ENCODE data around the gene LYZ.

Gene LYZ

DNA sequence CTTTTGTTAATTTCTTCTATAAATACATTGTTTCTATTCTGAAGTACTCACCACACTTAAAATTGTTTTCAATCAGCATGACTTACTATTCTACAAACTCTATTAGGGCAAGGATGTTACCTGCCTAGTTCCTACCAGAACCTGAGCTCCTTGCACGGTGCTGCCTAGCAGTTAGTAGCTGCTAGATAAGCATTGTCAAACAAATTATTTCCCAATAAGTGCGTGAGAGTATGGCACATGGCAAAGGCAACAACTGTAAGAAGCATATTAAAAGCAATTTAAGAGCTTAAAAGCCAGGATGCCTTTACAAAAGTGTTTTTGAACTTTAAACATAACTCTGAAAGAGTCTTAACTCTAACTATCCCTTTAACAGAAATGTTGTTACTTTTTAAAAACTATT is 8.2 kb upstream of the LYZ start:
- no peak for FAIRE-seq

DNA sequence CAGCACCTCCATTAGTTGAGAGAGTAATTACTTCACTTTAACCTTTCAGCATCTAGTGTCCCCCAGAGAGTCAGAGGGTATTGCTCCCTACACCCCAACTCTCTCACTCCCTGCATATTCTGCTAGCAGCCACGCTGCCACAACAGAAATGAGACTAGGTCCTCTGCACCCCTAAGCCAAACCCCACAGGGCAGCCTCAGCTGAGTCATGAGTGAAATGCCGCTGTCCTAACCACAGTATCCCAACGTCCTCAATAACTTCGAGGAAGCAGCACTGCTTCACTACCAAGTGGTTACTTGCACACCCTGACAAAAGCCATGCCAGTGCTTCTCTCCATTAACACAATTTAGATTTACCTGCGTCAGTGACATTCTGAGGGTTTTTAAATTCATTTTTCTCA is 6.9 kb upstream of the LYZ start:
- no peak for FAIRE-seq

DNA sequence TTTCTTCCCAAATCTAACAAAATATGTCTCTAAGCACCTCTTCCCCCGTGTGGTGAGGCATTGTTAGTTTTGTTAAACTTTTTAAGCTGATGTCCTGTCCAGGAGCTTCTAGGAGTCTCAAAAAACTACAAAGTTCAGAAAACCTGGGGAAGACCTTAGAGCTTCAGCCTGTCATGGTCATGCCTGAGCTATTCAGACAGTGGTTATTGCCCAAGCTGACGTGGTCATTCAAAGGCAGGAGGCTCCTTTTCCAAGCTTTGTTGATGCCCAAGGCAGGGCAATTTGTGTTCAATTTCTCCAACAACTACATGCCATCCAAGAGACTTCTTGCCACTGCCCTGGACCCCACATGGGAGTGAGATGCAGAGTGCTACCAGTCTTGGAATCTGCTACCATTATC is 5.8 kb upstream of the LYZ start:
- no peak for FAIRE-seq

DNA sequence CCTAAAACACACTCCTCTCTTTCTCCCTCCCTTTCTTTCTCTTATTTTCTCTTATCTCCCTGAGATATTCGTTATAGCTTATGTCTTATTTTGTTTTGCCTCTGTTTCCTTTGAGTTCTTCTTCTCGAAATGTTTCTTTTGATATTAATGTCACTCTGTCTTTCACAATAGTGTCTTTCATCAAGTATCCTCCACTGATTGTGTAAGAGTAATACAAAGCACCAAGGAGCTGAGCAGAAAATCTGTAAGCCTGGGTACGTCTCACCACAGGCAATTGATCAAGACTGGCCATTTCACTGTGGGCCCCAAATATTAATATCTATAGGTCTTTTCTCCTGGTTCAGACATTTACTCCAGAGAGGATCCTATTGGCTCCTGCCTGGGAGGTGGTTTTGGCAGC is 4.8 kb upstream of the LYZ start:
- FAIRE-seq: no peak

DNA sequence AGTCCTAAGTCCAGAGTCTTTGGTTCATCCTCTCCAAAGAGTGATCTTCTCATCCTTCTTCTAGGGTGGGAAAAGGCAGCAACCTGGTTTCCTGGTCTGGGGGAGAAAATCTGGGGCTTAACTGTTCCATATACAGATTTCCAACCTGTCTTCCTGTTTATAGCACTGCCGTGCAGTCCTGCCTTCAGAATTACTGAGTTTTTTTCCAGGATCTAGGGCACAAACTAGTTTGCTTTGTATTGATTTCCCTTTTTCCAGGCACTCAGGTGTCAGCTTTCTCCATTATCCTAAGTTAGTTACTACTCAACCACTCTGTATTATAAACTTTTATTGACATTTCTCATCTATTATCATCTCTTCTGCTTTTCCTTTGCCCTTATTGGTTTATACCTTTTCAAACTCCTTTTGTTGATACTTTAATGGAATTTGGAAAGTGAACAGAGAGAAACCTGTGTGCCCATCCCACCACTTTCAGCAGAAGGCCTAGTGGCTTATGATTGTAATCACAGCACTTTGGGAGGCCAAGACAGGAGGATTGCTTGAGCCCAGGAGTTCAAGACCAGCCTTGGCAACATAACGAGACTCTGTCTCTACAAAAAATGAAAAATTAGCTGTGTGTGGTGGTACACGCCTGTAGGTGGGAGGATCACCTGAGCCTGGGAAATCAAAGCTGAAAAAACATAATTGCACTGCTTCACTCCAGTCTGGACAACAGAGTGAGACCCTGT is 4.1 kb upstream of the LYZ start:
- no peak for FAIRE-seq

DNA sequence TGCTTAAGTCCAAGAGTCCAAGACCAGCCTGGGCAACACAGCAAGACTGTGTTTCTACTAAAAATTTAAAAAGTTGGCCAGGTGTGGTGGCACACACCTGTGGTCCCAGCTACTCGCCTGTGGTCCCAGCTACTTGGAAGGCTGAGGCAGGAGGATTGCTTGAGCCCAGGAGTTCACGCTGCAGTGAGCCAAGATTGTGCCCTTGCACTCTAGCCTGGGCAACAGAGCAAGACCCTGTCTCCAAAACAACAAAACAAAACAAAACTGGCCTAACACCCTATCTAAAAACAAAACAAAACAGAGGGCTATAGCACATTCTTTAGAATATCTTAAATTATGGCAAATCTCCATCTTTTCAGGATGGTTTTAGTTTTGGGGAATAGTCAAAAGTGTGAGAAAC is 3.1 kb upstream of the LYZ start:
- no peak for FAIRE-seq

DNA sequence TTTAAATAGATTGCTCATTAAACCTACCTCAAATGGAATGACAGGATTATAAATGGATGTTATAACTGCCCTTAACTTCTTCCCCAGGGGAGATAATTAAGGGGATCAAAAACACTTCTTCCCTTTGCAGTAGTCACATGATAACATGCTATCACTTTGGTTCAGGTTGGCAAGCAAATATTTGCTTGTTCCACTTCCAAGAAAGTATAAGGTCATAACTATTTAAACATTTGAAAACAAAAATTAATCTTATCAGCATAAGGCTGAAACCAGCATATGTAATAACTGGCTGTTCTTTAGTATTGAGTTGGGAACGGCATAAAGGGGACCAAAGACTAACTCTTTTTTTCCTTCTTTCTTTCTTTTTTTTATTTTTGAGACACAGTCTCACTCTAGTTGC is 2.4 kb upstream of the LYZ start:
- no peak for FAIRE-seq

DNA sequence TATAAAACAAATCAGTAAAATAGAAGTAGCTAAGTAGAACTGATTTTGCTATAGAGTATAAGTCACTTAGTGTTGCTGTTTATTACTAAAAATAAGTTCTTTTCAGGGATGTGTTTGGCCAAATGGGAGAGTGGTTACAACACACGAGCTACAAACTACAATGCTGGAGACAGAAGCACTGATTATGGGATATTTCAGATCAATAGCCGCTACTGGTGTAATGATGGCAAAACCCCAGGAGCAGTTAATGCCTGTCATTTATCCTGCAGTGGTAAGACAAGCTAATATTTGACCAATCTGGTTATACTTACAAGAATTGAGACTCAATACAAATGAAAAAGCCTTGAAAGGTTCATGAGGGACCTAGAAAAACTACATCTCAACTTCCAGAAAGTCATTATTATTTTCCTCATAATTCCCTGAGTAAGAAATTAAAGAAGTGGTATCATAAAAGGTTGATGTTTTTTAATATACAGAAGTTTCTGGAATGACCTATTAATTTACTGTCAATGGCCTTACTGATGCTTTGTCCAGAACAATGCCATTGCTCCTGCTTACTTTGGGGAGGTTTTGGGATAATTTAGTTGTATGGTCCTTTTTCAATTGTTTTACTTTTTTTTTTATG is 1.9 kb downstream of the LYZ start:
- FAIRE-seq: no peak

DNA sequence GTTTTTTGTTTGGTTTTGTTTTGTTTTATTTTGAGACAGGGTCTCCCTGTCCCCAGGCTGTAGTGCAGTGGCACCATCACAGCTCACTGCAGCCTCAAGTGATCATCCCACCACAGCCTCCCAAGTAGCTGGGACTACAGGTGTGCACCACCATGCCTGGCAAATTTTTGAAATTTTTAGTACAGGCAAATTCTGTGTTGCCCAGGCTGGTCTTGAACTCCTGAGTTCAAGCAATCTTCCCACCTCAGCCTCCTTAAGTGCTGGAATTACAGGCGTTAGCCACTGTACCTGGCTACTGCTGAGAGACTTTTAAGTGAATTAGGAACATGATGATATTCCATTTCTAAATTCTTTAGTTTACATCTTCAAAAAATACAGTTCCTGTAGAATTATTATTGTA is 2.6 kb downstream of the LYZ start:
- no peak for FAIRE-seq

DNA sequence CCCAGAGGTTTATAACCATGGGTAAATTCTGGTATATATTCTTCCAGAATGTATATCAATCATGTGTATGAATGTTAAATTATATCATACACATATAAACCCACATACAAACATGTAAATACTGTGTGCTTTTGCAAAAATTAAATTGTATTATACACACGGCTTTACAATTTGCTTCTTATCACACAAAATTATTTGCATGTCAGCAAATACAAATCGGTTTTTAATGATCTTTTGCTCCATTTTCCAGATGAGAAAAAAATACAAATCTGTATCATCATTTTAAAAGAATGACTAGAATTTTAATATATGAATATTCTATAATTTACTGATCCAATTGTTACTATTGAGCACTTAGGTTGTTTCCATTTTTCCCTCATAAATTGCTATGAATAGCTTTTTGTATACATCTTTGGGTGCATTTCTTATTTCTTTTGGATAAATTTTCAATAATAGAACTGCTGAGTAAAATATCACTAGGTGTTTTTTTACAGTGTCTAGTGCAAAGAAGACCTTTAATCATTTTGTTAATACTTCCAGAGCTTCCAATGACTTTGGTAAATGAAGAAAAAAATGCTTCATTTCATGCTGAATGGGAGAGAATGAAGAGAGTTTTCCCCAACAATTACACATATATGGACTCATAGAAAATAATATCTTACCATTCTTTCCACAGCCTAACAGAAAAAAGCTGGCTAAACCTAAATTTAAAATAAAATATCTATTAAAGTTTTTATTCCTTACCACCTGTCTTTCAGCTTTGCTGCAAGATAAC is 3.5 kb downstream of the LYZ start:
- FAIRE-seq: no peak

DNA sequence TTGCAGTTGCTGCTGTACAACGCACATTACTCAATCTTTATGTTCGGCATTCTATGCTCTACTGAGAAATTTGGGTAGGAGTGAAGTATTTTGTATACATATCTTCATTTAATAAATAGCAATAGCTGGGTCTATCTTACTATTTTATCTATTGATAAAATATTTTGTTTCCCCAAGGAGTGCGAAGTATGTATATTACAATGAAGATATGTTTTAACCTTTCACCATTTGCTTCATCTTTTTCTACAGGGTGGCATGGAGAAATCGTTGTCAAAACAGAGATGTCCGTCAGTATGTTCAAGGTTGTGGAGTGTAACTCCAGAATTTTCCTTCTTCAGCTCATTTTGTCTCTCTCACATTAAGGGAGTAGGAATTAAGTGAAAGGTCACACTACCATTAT is 4.7 kb downstream of the LYZ start:
- FAIRE-seq: no peak

DNA sequence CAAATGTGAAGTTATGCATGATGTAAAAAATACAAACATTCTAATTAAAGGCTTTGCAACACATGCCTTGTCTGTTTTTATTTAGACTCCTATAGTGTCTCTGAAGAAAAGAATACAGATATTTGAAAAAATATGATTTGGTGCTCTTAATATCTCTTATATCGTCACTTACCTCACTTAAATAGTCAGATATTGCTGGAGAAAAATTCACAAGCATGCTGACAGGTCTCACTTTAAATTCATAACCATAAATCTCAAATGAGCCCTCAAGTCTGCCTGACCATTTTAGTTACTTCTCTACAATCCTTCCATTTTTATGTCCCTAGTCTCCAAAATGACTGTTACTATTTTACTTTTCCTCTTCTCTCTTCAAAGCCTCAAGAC is 6.0 kb downstream of the LYZ start:
- FAIRE-seq: no peak

DNA sequence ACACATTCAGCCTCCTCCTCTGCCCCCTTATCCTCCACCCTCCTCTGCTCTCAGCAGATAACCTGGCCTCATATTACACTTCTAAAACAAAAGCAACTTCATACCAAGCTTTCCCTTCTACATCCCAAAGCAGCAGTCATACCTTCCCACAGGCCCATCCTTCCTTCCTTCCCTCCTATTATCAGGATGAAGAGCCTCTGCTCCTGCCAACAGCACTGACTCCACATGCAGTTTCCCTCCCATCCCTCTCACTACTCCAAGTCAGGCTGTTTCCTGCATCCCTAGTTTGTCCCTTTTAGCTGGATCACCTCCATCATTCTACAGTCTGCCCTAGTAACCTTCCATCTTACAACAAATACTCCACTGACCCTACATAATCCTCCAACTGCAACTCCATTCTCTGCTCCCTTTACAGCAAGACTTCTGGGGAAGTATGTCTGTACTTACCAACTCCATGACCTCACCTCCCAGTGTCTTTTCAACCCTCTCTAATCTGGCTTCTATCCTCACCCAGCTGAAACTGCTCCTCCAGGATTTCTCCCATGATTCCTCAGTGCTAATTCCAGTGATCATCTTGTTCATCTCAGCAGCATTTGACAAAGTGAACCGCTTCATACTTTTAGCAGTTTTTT is 6.5 kb downstream of the LYZ start:
- no peak for FAIRE-seq

DNA sequence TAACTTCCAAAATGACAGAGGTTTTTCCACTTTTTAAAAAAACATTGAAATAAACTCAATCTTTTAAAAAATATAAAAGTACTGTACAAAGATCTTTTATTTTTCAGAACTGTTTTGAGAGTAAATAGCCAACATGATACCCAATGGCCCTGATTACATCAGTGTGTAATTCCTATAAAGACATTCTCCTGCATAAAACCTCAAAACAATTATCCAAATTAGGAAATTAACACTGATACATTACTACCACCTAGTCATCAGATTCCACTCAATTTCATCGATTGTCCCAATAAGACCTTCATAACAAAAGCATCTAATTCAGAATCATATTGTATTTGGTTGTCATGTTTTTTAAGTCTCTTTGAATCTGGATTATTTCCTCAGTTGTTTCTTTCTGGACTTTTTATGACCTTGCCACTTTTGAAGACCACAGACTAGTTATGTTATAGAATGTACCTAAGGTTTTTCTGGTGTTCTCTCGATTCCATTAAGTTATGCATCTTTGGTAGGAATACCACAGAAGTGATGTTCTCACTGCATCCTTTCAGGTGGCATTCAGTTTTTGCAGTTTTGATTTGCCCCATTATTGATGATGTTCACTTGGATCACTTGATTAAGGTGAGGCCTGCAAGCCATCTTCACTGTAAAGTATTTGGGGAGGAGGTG is 7.3 kb downstream of the LYZ start:
- no peak for FAIRE-seq

DNA sequence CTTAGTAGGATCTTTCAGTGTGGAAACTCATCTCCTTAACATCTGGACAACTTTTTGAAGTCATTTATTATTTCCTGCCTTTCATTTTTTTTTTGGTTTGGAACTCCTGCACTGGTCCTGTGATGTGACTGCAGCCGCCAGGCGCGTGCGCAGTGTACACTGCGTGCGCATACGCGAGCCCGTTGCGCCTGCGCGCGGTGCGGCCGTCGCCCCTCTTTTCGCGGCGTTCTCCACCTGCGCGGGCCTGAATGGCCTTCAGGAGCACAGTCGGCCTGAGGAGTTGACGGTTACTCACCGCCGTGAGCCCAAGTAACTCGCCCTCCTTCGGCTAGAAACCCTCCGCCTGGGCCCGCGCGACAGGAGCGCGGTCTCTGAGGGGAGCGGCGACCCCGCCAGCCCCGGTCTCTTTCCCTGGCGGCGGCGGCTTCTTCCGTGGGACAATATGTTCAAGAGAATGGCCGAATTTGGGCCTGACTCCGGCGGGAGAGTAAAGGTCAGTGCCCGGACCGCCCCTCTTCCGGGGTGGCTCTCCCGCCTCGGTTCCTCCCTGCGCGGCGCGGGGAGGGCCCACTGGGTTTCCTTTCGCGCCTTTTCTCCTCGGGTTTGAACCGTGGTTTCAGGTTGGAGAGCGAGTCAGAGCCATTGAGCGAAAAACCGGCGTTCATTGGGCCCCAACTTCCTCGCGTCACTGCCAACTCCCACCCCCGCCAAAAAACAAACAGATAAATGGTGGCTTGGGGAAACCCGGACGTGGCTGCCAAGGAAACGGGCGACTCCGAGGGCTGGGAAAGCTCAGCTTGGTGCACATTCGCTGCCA is 11.6 kb downstream of the LYZ start, which contains the start of gene YEATS4:
Gene YEATS4, plus strand, starts transcription at position 213 of the 817 bp plus-strand sequence. Its CDS starts 230 bp downstream, at position 443.
- FAIRE-seq: no peak

DNA sequence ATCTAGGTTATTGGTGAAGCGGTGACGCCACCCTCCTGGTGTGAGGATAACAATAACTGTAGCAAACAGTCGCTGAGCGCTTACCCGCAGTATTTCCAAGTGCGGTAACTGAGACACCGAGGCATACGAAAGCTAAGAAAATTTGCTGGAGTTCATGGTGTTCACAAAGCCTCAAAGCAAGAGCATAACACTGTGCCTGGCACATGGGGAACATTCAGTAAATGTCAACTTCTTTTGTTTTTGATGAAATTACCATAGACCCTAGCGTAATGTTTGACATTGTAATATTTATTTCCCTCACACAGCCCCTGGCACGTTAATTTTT is 12.1 kb downstream of the LYZ start:
- FAIRE-seq: no peak

DNA sequence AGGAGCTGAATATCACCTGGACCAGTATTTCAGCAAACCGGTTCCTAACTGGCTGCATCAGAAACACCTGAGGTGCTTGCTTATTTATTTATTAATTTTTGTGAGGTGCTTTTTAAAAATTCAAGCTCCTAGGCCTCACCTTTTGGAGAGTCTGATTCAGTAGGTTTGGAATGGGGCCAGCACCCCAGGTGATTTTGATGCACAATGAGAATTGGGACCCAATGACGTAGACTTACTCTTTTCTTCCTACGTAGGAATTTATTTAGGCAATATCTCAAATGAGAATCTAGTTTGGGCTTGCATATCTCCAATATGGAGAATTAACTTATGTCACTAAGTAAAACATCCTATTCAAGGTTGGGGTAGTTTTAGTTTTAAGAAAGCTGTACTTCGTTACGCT is 18.6 kb downstream of the LYZ start:
- FAIRE-seq: no peak

DNA sequence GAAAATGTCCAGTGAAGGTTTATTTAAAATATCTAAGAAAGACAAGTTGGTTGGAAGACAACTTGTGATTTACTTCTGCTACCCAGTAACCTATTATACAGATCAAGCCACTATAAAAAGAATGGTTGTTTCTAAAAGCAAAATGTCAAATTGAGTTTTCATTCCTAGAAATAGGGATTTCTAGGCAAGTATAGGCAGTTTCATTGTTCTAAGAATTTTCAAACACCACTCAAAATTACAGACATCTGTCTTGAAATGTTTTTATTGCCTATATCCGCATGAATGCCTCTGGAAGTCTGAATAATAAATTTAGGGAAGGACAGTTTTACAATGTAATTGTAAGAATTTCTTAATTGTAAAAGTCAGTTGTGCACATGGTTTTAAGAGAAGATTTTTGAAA is 20.0 kb downstream of the LYZ start:
- FAIRE-seq: no peak

DNA sequence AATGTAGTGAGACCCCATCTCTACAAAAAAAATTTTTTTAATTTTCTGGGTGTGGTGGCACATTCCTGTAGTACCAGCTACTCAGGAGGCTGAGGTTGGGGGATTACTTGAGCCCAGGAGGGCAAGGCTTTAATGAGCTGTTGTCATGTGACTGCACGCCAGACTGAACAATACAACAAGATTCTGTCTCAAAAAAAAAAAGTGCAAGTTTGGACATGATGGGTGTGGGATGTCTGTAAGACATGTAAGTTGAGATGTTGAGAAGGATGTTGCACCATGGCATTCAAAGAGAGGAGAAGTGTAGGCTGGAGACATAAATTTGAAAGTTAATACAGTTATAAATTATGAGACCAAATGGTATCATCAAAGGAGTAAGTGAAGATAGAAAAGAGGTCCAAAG is 34.9 kb downstream of the LYZ start:
- no peak for FAIRE-seq

DNA sequence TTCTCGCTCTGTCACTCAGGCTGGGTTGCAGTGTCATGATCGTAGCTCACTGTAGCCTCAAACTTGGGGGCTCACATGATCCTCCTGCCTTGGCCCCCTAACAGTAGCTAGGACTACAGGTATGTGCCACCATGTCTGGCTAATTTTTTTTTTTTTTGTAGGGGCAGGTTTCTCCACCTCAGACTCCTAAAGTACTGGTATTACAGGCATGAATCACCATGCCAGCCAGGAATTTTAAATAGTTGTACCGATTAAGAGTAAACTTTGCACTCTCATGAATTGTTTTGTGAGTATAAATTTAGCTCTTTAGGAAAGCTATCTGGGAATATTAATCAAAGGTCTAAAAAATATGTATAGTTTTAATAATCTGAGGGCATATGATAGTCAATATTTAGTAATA is 36.9 kb downstream of the LYZ start:
- FAIRE-seq: no peak

DNA sequence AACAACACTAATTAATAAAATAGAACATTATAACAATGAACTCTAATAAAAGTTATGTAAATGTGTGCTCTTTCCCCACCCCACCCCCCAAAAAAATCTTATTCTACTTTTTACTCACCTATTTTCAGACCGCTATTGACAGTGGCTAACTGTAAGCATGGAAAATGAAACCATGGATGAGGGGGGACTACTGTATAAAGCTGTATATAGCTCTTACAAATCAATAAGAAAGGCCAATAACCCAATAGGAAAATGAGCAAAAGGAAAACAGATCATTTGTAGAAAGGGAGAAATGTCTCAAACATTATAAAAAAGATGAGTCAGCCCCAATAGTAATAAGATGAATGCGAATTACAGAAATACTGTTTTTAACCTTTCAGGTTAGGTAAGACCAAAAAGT is 38.7 kb downstream of the LYZ start:
- no peak for FAIRE-seq

DNA sequence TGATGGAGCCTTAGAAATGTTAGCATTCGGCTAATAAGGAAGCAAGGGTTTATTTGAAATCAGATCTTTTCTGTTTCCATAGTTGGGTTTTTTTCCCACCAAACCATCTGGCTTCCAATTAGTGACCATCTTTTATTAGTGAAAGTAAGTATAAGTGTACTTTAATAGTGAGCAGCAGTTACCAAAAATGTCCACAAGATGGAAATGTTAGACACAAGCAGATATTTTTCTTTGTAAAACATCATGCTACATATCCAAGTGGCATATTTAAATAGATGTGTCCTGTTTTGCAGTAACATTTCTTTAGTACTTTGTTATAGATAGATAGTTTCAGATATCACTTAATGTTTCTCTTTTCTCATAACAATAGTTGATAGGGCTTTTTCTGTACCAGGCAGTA is 40.2 kb downstream of the LYZ start:
- FAIRE-seq: peak; percentile 88

Measured in endometrium (tissue), 2 donors.